Colonic mucosa (tissue), 4 donors: Measurements from ENCODE around the gene R3HDML. TPM values are rescaled to one million over a fixed set of nuclear protein-coding genes. Genes with fewer than 3 reads are reported as not detected.

Source experiments
- DNase-seq: peaks from one replicate; pipeline ENCODE4 v3.0.0-alpha.2; 2020
- H3K27ac ChIP-seq: fragments of 200-600 bp; one replicate; pipeline ENCODE4 v1.8.0; 2021
- H3K27me3 ChIP-seq: fragments of 200-600 bp; one replicate; pipeline ENCODE4 v1.8.0; 2021
- H3K36me3 ChIP-seq: fragments of 200-600 bp; one replicate; pipeline ENCODE4 v1.8.0; 2021
- H3K4me1 ChIP-seq: fragments of 200-600 bp; one replicate; pipeline ENCODE4 v1.8.0; 2021; ENCODE audit warnings: mild to moderate bottlenecking
- H3K4me3 ChIP-seq: fragments of 200-600 bp; one replicate; pipeline ENCODE4 v1.8.0; 2021
- H3K9ac ChIP-seq, 2 donors: one replicate each; pipeline ENCODE4 v1.7.0; 2013; ENCODE audit warnings: control low read depth in 2 of 2, low read depth in 2 of 2, low read length in 2 of 2
- H3K9me3 ChIP-seq: fragments of 200-600 bp; one replicate; pipeline ENCODE4 v1.8.0; 2021
- CTCF ChIP-seq: fragments of 200-600 bp; IDR thresholded peaks from one replicate; pipeline ENCODE4 v1.8.0; 2022; ENCODE audit warnings: antibody characterized with exemption, mild to moderate bottlenecking
- intact Hi-C: fragments of 100-400 bp; cut with DNase I; formaldehyde crosslinking; loops from one replicate; pipeline ENCODE4 v1.14.1; 2022
- total RNA-seq, 2 donors: library from RNA; stranded (reverse); fragmentation: NEBNext Ultra II Directional in 1 of 2; extraction: Animal tissue kit (Norgen Biotek cat#: 25700) in 1 of 2; gene quantifications; one replicate each; pipeline ENCODE4 v1.2.1, GENCODE V29; 2021
- donor health status: healthy.
- donor health status: DM: no; HTN: no; CAD: no.
- donor health status: DM: no; HTN: no; CAD: no.

R3HDML gene
- total RNA-seq, 2 donors from 2014 or later: not detected

DNA sequence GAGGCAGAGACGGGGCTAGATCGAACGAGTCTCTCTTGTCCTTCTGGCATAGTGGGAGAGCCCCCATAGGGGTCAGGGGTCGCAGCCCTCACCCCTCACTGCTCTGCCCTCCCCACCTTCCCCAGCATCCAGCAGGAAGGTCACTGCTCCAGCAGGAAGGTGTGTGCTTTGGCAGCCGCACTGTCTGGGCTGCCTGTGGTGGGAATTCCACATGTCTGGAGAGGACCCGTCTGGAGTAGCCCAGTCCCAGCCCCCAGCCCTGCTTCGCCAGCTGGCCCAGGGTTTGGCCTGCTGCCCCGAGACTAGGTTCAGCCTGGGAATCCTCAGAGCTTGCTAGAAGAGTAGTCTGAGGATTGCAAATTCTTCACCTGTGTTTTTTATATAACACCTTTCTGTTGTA is 2.5 kb upstream of the R3HDML start:
- Histone ChIP-seq H3K36me3 (no peaks in the 10 kb centered on the region), H3K9me3 (no peaks in the 10 kb centered on the region), H3K9ac (no peak overlapping the region), H3K27me3 (no peaks in the 10 kb centered on the region), H3K27ac (no peak overlapping the region), H3K4me1 (no peaks in the 10 kb centered on the region), H3K4me3 (no peak overlapping the region)
- intact Hi-C loops: no loop called here
- no peak for TF ChIP-seq CTCF
- no peak for DNase-seq

GRCh38 chr20:44334709-44335108 is 2.1 kb upstream of the R3HDML start:
- Histone ChIP-seq H3K9ac (no peak overlapping the region), H3K27ac (no peak overlapping the region), H3K4me3 (no peak overlapping the region), H3K27me3 (no peaks in the 10 kb centered on the region), H3K36me3 (no peaks in the 10 kb centered on the region), H3K4me1 (no peaks in the 10 kb centered on the region), H3K9me3 (no peaks in the 10 kb centered on the region)
- no peak for TF ChIP-seq CTCF
- intact Hi-C loops: no loop called here
- DNase-seq: no peak

- no peaks in the 10 kb centered on the region for H3K27me3 ChIP-seq
- intact Hi-C loops: no loop called here
- DNase-seq: no peak
Observed at GRCh38 chr20:44335675-44336074, 1.2 kb upstream of the R3HDML start.

GRCh38 chr20:44336086-44336485 is 757 bp upstream of the R3HDML start:
- intact Hi-C loops: no loop called here
- Histone ChIP-seq H3K4me1 (no peaks in the 10 kb centered on the region), H3K4me3 (no peak overlapping the region), H3K36me3 (no peaks in the 10 kb centered on the region), H3K9me3 (no peaks in the 10 kb centered on the region), H3K27ac (no peak overlapping the region), H3K27me3 (no peaks in the 10 kb centered on the region), H3K9ac (no peak overlapping the region)
- no peak for DNase-seq
- no peak for TF ChIP-seq CTCF

More at GRCh38 chr20:44335675-44336074, 1.2 kb upstream of the R3HDML start:
- Histone ChIP-seq H3K9me3 (no peaks in the 10 kb centered on the region), H3K4me1 (no peaks in the 10 kb centered on the region), H3K36me3 (no peaks in the 10 kb centered on the region), H3K4me3 (no peak overlapping the region), H3K9ac (no peak overlapping the region), H3K27ac (no peak overlapping the region)
- TF ChIP-seq CTCF: no peak

GRCh38 chr20:44342248-44342647 is 5.4 kb downstream of the R3HDML start:
- Histone ChIP-seq H3K4me1 (no peaks in the 10 kb centered on the region), H3K9ac (no peak overlapping the region), H3K27ac (no peak overlapping the region), H3K36me3 (no peaks in the 10 kb centered on the region), H3K9me3 (no peaks in the 10 kb centered on the region), H3K4me3 (no peak overlapping the region), H3K27me3 (no peaks in the 10 kb centered on the region)
- no peak for DNase-seq
- TF ChIP-seq CTCF: no peak
- intact Hi-C loops: no loop called here
